H1 (cell line): Measurements from ENCODE around the gene ENPEP. TPM values are rescaled to one million over a fixed set of nuclear protein-coding genes. Genes with fewer than 3 reads are reported as not detected.

Experiments used
- CTCF ChIA-PET: fragments of 300-600 bp; sonication (Branson Sonifier 250); formaldehyde crosslinking; loops from one replicate; lab custom pipeline; 2021; ENCODE audit not compliant: partially characterized antibody; lab: Charles Lee
- POLR2A ChIA-PET: fragments of 300-600 bp; sonication (Branson Sonifier 250); formaldehyde crosslinking; loops from one replicate; lab custom pipeline; 2021; ENCODE audit warnings: inconsistent platforms; ENCODE audit not compliant: partially characterized antibody; lab: Charles Lee
- DNase-seq, 2 experiments: peaks; one replicate each; pipeline versions ENCODE4 v3.0.0 to v3.0.0-alpha.2; 2010 to 2022; ENCODE audit warnings: low spot score in 2 of 2, low read depth in 1 of 2, mixed read lengths in 1 of 2
- FAIRE-seq: peaks from 2 replicates; lab custom pipeline; 2011; peaks lifted over from hg19 to GRCh38; lab: Jason Lieb, UNC
- H2AFZ ChIP-seq: 2 replicates; pipeline ENCODE4 v1.8.1; 2012; ENCODE audit warnings: low read length, inconsistent platforms
- H2AK5ac ChIP-seq: 2 replicates; pipeline ENCODE4 v1.6.1; 2013; ENCODE audit warnings: low read depth, low read length
- H2BK120ac ChIP-seq: replicated peaks from 2 replicates; pipeline ENCODE3; 2013; ENCODE audit warnings: low read depth, low read length, inconsistent platforms
- H2BK12ac ChIP-seq: 2 replicates; pipeline ENCODE4 v1.6.1; 2013; ENCODE audit warnings: low read depth, low read length
- H2BK15ac ChIP-seq: 2 replicates; pipeline ENCODE4 v1.6.1; 2013; ENCODE audit warnings: low read length
- H2BK20ac ChIP-seq: 2 replicates; pipeline ENCODE4 v1.6.1; 2013; ENCODE audit warnings: low read length
- H2BK5ac ChIP-seq: 2 replicates; pipeline ENCODE4 v1.6.1; 2013; ENCODE audit warnings: low read depth, low read length
- H3K14ac ChIP-seq: 2 replicates; pipeline ENCODE4 v1.6.1; 2013; ENCODE audit warnings: inconsistent platforms; ENCODE audit not compliant: insufficient read length
- H3K18ac ChIP-seq: 2 replicates; pipeline ENCODE4 v1.6.1; 2013; ENCODE audit warnings: low read length; ENCODE audit errors: extremely low read depth
- H3K23ac ChIP-seq: 2 replicates; pipeline ENCODE4 v1.6.1; 2013; ENCODE audit warnings: inconsistent platforms; ENCODE audit not compliant: insufficient read length
- H3K23me2 ChIP-seq: 2 replicates; pipeline ENCODE4 v1.6.1; 2013; ENCODE audit warnings: low read depth, low read length
- H3K27ac ChIP-seq: 2 replicates; pipeline ENCODE4 v1.6.1; 2011; ENCODE audit warnings: low read depth, low read length, inconsistent platforms
- H3K27me3 ChIP-seq, 4 experiments: replicated peaks in 1 of 4; 1 replicate in 1 of 4; 2 replicates in 3 of 4; pipeline versions ENCODE4 v1.6.1 to v1.8.1; 2011 to 2013; ENCODE audit warnings: low read length in 3 of 4, mild to moderate bottlenecking in 3 of 4, inconsistent platforms in 2 of 4, mixed read lengths in 2 of 4, moderate library complexity in 1 of 4; ENCODE audit not compliant: control insufficient read depth in 3 of 4, insufficient read depth in 3 of 4; ENCODE audit errors: extremely low read depth in 1 of 4
- H3K36me3 ChIP-seq, 4 experiments: 2 replicates each; pipeline versions ENCODE4 v1.6.1 to v1.8.1; 2011 to 2013; ENCODE audit warnings: mild to moderate bottlenecking in 4 of 4, low read length in 3 of 4, moderate library complexity in 2 of 4, control low read depth in 1 of 4, inconsistent platforms in 1 of 4; ENCODE audit not compliant: insufficient read depth in 4 of 4, control insufficient read depth in 2 of 4
- H3K4ac ChIP-seq: replicated peaks from 2 replicates; pipeline ENCODE3; 2013; ENCODE audit warnings: low read length, low read depth, mixed read lengths, inconsistent platforms; ENCODE audit not compliant: insufficient read length
- H3K4me1 ChIP-seq, 4 experiments: replicated peaks in 1 of 4; 1 replicate in 1 of 4; 2 replicates in 3 of 4; pipeline versions ENCODE4 v1.6.1 to v1.8.1; 2011 to 2013; ENCODE audit warnings: low read length in 3 of 4, inconsistent platforms in 2 of 4, mixed read lengths in 1 of 4; ENCODE audit not compliant: insufficient read depth in 4 of 4, control insufficient read depth in 3 of 4
- H3K4me2 ChIP-seq, 2 experiments: 2 replicates each; pipeline versions ENCODE4 v1.6.1 to v1.8.1; 2011 to 2013; ENCODE audit warnings: low read depth in 2 of 2, low read length in 2 of 2, control low read depth in 1 of 2, inconsistent platforms in 1 of 2, mild to moderate bottlenecking in 1 of 2; ENCODE audit not compliant: insufficient read depth in 1 of 2
- H3K4me3 ChIP-seq, 4 experiments: fragments of 200-600, 300-600 bp in 1 of 4; sonication (generic), shearing (Covaris generic), sonication (Bioruptor Twin) in 1 of 4; 2 replicates each; pipeline versions ENCODE4 v1.5.1 to v1.8.1; 2011 to 2016; ENCODE audit warnings: low read length in 4 of 4, low read depth in 3 of 4, control low read depth in 2 of 4, inconsistent platforms in 2 of 4, mild to moderate bottlenecking in 2 of 4, mixed read lengths in 1 of 4, moderate library complexity in 1 of 4; ENCODE audit not compliant: insufficient read depth in 2 of 4; ENCODE audit errors: extremely low read depth in 1 of 4
- H3K56ac ChIP-seq: replicated peaks from 2 replicates; pipeline ENCODE3; 2013; ENCODE audit warnings: low read depth, mild to moderate bottlenecking, mixed read lengths, low read length, inconsistent platforms; ENCODE audit not compliant: insufficient read length
- H3K79me1 ChIP-seq: 2 replicates; pipeline ENCODE4 v1.6.1; 2013; ENCODE audit warnings: low read depth, low read length, control low read depth
- H3K79me2 ChIP-seq, 2 experiments: 2 replicates each; pipeline versions ENCODE4 v1.6.1 to v1.8.1; 2012 to 2013; ENCODE audit warnings: low read length in 2 of 2, mild to moderate bottlenecking in 2 of 2, inconsistent platforms in 1 of 2; ENCODE audit not compliant: insufficient read depth in 2 of 2, control insufficient read depth in 1 of 2
- H3K9ac ChIP-seq, 4 experiments: replicated peaks in 1 of 4; 1 replicate in 1 of 4; 2 replicates in 3 of 4; pipeline versions ENCODE4 v1.6.1 to v1.8.1; 2011 to 2013; ENCODE audit warnings: low read depth in 3 of 4, low read length in 3 of 4, control low read depth in 2 of 4, mild to moderate bottlenecking in 2 of 4, moderate library complexity in 2 of 4, inconsistent platforms in 1 of 4; ENCODE audit errors: extremely low read depth in 1 of 4
- H3K9me3 ChIP-seq, 2 experiments: 2 replicates each; pipeline versions ENCODE4 v1.6.1 to v1.8.1; 2012 to 2013; ENCODE audit warnings: mild to moderate bottlenecking in 2 of 2, moderate library complexity in 2 of 2, control low read depth in 1 of 2, inconsistent platforms in 1 of 2, low read depth in 1 of 2, low read length in 1 of 2, mixed read lengths in 1 of 2; ENCODE audit not compliant: insufficient read depth in 2 of 2
- H4K20me1 ChIP-seq, 2 experiments: replicated peaks in 1 of 2; 2 replicates each; pipeline versions ENCODE3 to v1.8.1; 2011 to 2013; ENCODE audit warnings: inconsistent platforms in 2 of 2, low read length in 2 of 2, mild to moderate bottlenecking in 1 of 2; ENCODE audit not compliant: insufficient read depth in 2 of 2, control insufficient read depth in 1 of 2
- H4K5ac ChIP-seq: 2 replicates; pipeline ENCODE4 v1.6.1; 2013; ENCODE audit warnings: low read length, low read depth, mixed read lengths, inconsistent platforms; ENCODE audit not compliant: insufficient read length
- H4K8ac ChIP-seq: 2 replicates; pipeline ENCODE4 v1.8.0; 2013; ENCODE audit warnings: mild to moderate bottlenecking, moderate library complexity, low read length, inconsistent platforms; ENCODE audit not compliant: insufficient read depth; ENCODE audit errors: extremely low read depth
- H4K91ac ChIP-seq: replicated peaks from 2 replicates; pipeline ENCODE3; 2013; ENCODE audit warnings: low read length, mixed read lengths, inconsistent platforms; ENCODE audit not compliant: insufficient read length
- RAD21 ChIP-seq, 2 experiments: IDR thresholded peaks in 1 of 2; conservative IDR thresholded peaks in 1 of 2; 2 replicates each; pipeline ENCODE4 v1.6.1; 2011; ENCODE audit warnings: low read depth in 2 of 2, low read length in 2 of 2, improper control_type of control experiment in 1 of 2, inconsistent platforms in 1 of 2, mild to moderate bottlenecking in 1 of 2, moderate library complexity in 1 of 2
- SIRT6 ChIP-seq: IDR thresholded peaks from one replicate; pipeline ENCODE4 v1.7.1; 2012; ENCODE audit warnings: low read length, inconsistent platforms
- WGBS, 2 experiments: shearing (Covaris generic) in 1 of 2; methylation state at CpG; one replicate each; pipeline versions ENCODE4 v1.1.6 to v1.1.7; 2013 to 2015; ENCODE audit warnings: low lambda C conversion rate in 2 of 2, mixed read lengths in 2 of 2, inconsistent platforms in 1 of 2, low coverage in 1 of 2, missing lambda C conversion rate in 1 of 2; ENCODE audit not compliant: insufficient replicate concordance in 2 of 2, insufficient coverage in 1 of 2, insufficient read length in 1 of 2; ENCODE audit errors: extremely low coverage in 1 of 2, missing lambda C conversion rate in 1 of 2; 5-methylcytosine and 5-hydroxymethylcytosine counted together
- polyA plus RNA-seq, 7 experiments: library from polyadenylated mRNA; depleted of rRNA in 3 of 7; stranded (reverse) in 5 of 7; unstranded in 2 of 7; fragments of >200 nt in 5 of 7; fragments of 200-250 nt in 2 of 7; gene quantifications; 1 replicate in 5 of 7; 2 replicates in 1 of 7; 4 replicates in 1 of 7; pipeline versions ENCODE4 v1.2.1 to v1.2.3, GENCODE V29; 2011 to 2013; ENCODE audit warnings: missing spikeins in 2 of 7, mixed read lengths in 2 of 7
- total RNA-seq: library from RNA; stranded (reverse); fragmentation: NEBNext Ultra II Directional; extraction: Animal tissue kit (Norgen Biotek cat#: 25700); gene quantifications from 2 replicates; pipeline ENCODE4 v1.2.1, GENCODE V29; 2021
- TF ChIP-seq, protein P1 (sequence below), 3 experiments: IDR thresholded peaks; 1 replicate in 2 of 3; 2 replicates in 1 of 3; pipeline versions ENCODE4 v1.5.1 to v1.6.1; 2011; ENCODE audit warnings: low read length in 3 of 3, mild to moderate bottlenecking in 3 of 3, inconsistent platforms in 2 of 3, low read depth in 1 of 3, moderate library complexity in 1 of 3; ENCODE audit not compliant: insufficient read depth in 1 of 3; ENCODE audit errors: control extremely low read depth in 1 of 3

Gene ENPEP
- total and polyA plus RNA-seq, 2 of the 8 experiments (the other 6 are each of a cell fraction or from before 2014, with no cell fraction given), result 0.09 to 0.61 TPM

DNA sequence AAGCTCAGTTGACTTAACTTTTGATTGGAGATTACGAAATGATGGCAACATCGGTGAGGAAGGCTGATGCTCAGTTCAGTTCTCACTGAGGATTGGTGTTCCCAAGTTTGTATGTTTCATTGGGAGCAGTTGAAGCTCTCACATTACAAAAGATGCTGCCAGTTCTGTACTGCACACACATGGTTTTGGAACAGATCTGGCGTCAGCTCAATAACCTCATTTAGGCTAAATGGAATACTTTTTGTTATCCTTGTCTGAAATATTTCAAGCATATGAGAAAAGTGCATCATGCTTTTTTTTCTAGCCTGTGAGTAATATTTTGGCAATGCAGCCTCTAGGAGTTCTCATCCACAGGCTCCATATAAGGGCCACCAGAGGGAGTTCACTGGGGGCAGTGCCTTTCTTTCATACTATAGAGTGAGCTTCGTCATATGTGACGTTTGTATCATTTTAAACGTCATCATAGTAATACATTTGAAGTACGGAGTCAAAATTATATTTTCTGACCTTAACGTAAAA is 4.1 kb downstream of the ENPEP start:
- no peak overlapping the region for H2AK5ac ChIP-seq
- no peaks in the 10 kb centered on the region for H3K36me3 ChIP-seq
- ChIA-PET POLR2A (interaction anchor here (0.6 kb wide), 2 partner anchors 1087 to 1170 kb away, joined by 3 read pairs; no protein-coding TSS in a partner anchor), CTCF (interaction anchor here (0.6 to 2.0 kb wide), 13 partner anchors 12 to 244 kb away, joined by 3 to 9 read pairs (median 3); no protein-coding TSS in a partner anchor)
- no peak overlapping the region for H4K5ac ChIP-seq
- H3K23ac ChIP-seq, result no peak overlapping the region
- H4K91ac ChIP-seq, result no peak overlapping the region
- no peaks in the 10 kb centered on the region for H3K79me2 ChIP-seq
- no peak overlapping the region for H3K18ac ChIP-seq
- H3K9me3 ChIP-seq, result no peaks in the 10 kb centered on the region
- no peak overlapping the region for H3K27ac ChIP-seq
- no peaks in the 10 kb centered on the region for H3K79me1 ChIP-seq
- H3K4me2 ChIP-seq, result no peak overlapping the region
- no peak overlapping the region for H3K4ac ChIP-seq
- peaks cover 0 to 1% (median 0%) of the 10 kb centered on the region in 4 experiments; a peak in 1 of 7 replicates for H3K27me3 ChIP-seq
- no peak overlapping the region for H4K8ac ChIP-seq
- no peak overlapping the region for H2BK15ac ChIP-seq
- no peak overlapping the region for H2AFZ ChIP-seq
- H2BK5ac ChIP-seq, result no peak overlapping the region
- H3K4me1 ChIP-seq, result peaks cover 0 to 6% (median 0%) of the 10 kb centered on the region in 4 experiments; a peak in 3 of 7 replicates
- 82% methylated on average over 8 of the region's 8 CpGs; no CpG with 5 or more reads in 1 of the 2 experiments for WGBS, 2 experiments
- no peak overlapping the region for H2BK120ac ChIP-seq
- no peak overlapping the region for H3K9ac ChIP-seq
- FAIRE-seq (no peak), DNase-seq (no peak)
- no peaks in the 10 kb centered on the region for H4K20me1 ChIP-seq
- H3K23me2 ChIP-seq, result no peaks in the 10 kb centered on the region
- H3K4me3 ChIP-seq, result no peak overlapping the region
- no peak overlapping the region for H2BK12ac ChIP-seq
- no peak overlapping the region for H3K56ac ChIP-seq
- no peak overlapping the region for H3K14ac ChIP-seq
- no peak overlapping the region for H2BK20ac ChIP-seq
- TF ChIP-seq, protein P1, sequence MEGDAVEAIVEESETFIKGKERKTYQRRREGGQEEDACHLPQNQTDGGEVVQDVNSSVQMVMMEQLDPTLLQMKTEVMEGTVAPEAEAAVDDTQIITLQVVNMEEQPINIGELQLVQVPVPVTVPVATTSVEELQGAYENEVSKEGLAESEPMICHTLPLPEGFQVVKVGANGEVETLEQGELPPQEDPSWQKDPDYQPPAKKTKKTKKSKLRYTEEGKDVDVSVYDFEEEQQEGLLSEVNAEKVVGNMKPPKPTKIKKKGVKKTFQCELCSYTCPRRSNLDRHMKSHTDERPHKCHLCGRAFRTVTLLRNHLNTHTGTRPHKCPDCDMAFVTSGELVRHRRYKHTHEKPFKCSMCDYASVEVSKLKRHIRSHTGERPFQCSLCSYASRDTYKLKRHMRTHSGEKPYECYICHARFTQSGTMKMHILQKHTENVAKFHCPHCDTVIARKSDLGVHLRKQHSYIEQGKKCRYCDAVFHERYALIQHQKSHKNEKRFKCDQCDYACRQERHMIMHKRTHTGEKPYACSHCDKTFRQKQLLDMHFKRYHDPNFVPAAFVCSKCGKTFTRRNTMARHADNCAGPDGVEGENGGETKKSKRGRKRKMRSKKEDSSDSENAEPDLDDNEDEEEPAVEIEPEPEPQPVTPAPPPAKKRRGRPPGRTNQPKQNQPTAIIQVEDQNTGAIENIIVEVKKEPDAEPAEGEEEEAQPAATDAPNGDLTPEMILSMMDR (IDR thresholded peaks at IDR 0.05; ENCODE audit: control extremely low read depth in 1 of 3, insufficient read depth in 1 of 3, low read depth in 1 of 3, low read length in 3 of 3), result peak in 2 of 3 experiments; percentile 17 to 30; a peak in 1 of 4 replicates
- TF ChIP-seq SIRT6 (no peak), RAD21 (IDR thresholded peaks at IDR 0.05 in 1 of 2, conservative IDR thresholded peaks at IDR 0.05 in 1 of 2; ENCODE audit: low read depth in 2 of 2, low read length in 2 of 2) (peak in 1 of 2 experiments; percentile 23; a peak in 1 of 4 replicates)
